Activated CD8-positive, alpha-beta memory T cell treated with anti-CD3 and anti-CD28 coated beads for 24 hours (primary cell): ENCODE results near the gene ALK.

Experiments
- DNase-seq: peaks from one replicate; pipeline ENCODE4 v3.0.0-alpha.2; 2020

The ALK gene

GRCh38 chr2:29573147-29573546 lies 348.2 kb downstream of the ALK start:
- DNase-seq = no peak

GRCh38 chr2:29570539-29570938 lies 350.8 kb downstream of the ALK start:
- DNase-seq = no peak

GRCh38 chr2:29567906-29568520 lies 353.4 kb downstream of the ALK start:
- no peak for DNase-seq

GRCh38 chr2:29563697-29564096 lies 357.7 kb downstream of the ALK start:
- DNase-seq = no peak

GRCh38 chr2:29562896-29563295 lies 358.5 kb downstream of the ALK start:
- no peak for DNase-seq

GRCh38 chr2:29562319-29562718 lies 359.1 kb downstream of the ALK start:
- no peak for DNase-seq

GRCh38 chr2:29561628-29562027 lies 359.8 kb downstream of the ALK start:
- no peak for DNase-seq

GRCh38 chr2:29561181-29561580 lies 360.2 kb downstream of the ALK start:
- no peak for DNase-seq

- no peak for DNase-seq
These were observed 360.8 kb downstream of the ALK start for GRCh38 chr2:29560566-29560965.

GRCh38 chr2:29560030-29560429 lies 361.4 kb downstream of the ALK start:
- DNase-seq = no peak

- DNase-seq = no peak
These were observed 361.8 kb downstream of the ALK start for GRCh38 chr2:29559578-29559977.

GRCh38 chr2:29558097-29558496 lies 363.3 kb downstream of the ALK start:
- DNase-seq = no peak

- DNase-seq = no peak
These were observed 364.1 kb downstream of the ALK start for GRCh38 chr2:29557268-29557667.

GRCh38 chr2:29549069-29549380 lies 372.4 kb downstream of the ALK start:
- no peak for DNase-seq

GRCh38 chr2:29544917-29545316 lies 376.5 kb downstream of the ALK start:
- DNase-seq = no peak

GRCh38 chr2:29544031-29544430 lies 377.4 kb downstream of the ALK start:
- no peak for DNase-seq

- DNase-seq = no peak
These were observed 386.2 kb downstream of the ALK start for GRCh38 chr2:29535188-29535587.

- no peak for DNase-seq
These were observed 388.9 kb downstream of the ALK start for GRCh38 chr2:29532436-29532835.

GRCh38 chr2:29531626-29532025 lies 389.8 kb downstream of the ALK start:
- no peak for DNase-seq

GRCh38 chr2:29530281-29530680 lies 391.1 kb downstream of the ALK start:
- DNase-seq = no peak

GRCh38 chr2:29528891-29529520 lies 392.4 kb downstream of the ALK start:
- DNase-seq = no peak

- no peak for DNase-seq
These were observed 393.0 kb downstream of the ALK start for GRCh38 chr2:29528371-29528770.

- no peak for DNase-seq
These were observed 393.4 kb downstream of the ALK start for GRCh38 chr2:29527947-29528346.

GRCh38 chr2:29526587-29527586 lies 394.5 kb downstream of the ALK start:
- DNase-seq = no peak
